ENCODE data around the gene GET4.
"Not testable (repeated sequence)": the region's sequence is repeated elsewhere in the genome, so short reads cannot be mapped to it uniquely, and the experiment has no call there.

GET4 gene

DNA sequence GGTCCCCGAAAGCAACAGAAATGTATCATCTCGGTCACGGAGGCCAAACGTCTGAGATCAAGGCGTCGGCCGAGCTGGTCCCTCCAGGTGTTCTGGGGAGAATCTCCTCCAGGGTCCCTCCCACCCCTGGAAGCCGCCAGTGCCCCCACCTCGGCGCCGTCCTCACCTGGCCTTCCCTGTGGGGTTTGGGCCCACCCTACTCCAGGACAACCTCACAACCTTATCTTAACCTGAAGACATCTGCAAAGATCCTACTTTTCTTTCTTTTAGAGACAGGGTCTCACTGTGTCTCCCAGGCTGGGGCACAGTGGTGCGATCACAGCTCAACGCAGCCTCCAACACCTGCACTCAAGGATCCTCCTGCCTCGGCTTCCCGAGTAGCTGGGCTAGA lies 44.7 kb downstream of the GET4 start:
- Histone ChIP-seq H3K9me3 (ENCODE audit: control insufficient read depth, insufficient read depth, low read length) (no peaks in the 10 kb centered on the region), H3K36me3 (ENCODE audit: insufficient read depth, low read length) (no peaks in the 10 kb centered on the region), H3K4me1 (ENCODE audit: insufficient read depth, low read length) (peaks cover 3% of the 10 kb centered on the region; the same call in 1 of the 2 replicates), H3K9ac (ENCODE audit: low read depth, low read length) (no peak overlapping the region)

DNA sequence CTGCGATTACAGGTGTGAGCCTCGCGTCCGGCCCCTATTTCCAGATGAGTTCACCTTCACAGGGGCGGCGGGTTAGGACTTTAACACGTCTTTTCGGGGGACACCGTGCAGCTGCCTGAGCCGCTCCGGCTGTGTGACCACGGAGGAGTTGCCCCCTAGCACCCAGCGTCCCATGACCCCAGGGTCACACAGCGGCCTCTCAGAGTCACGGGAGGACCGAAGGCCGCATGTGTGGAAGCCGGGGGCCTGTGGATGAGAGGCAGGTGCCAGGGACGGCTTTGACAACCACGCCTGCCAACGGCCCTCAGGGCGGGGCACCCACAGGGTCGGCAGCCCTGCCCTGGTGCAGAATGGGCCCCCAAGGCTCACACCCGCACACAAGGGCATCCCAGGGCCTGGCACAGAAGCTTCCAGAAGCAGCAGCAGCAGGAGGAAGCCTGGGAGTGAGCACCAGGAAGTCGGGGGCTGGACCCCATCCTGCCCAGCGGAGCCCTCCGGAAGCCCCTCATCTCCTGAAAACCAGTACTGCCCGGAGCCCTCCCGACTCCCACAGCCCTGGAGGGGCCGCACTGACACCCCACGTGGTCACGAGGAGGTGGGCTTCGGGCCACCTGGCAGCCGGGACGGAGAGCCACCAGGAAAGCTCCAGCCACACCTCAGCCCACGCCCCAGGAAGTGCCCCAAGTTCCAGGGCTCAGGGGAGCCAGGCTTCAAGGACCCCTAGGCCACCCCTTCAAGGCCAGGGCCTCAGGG lies 45.4 kb downstream of the GET4 start:
- no peak overlapping the region for H3K9ac ChIP-seq (ENCODE audit: low read depth, low read length)
- H3K9me3 ChIP-seq (ENCODE audit: control insufficient read depth, insufficient read depth, low read length): no peaks in the 10 kb centered on the region
- H3K36me3 ChIP-seq (ENCODE audit: insufficient read depth, low read length): no peaks in the 10 kb centered on the region
- peaks cover 3% of the 10 kb centered on the region; the same call in 1 of the 2 replicates for H3K4me1 ChIP-seq (ENCODE audit: insufficient read depth, low read length)

DNA sequence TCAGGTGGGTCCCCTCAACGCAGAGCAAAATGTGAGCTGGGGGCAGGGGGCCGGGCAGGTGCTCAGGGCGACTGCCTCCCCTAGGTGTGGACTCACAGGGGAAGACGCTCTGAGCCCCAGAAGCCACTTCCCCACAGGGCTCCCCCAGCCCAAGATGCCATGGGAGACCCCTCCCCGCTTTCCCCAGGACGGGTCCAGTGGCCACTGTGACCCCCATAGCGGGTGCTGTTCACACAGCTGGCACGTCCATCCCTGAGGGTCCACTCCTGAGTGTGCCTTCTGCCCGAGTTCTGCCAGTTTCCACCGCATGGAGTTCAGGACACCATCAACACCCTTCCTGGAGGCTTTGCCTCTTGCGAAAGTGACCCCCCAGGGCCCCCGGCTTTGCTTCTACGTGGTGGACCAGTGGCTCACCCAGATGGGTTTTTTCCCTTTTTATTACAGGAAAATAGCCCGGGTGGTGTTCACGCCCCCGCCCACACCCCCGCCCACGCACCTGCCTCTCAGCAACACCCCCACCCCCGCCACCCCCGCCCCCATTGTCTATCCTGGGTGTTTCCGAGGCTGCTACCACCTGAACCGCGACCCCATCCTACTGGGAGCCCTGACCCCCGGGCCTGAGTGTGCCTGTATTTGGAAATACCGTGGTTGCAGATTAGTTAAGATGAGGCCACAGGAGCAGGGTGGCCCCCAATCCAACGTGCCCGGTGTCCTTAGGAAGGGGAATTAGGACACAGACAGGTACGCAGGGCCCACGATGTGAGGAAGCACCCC lies 46.2 kb downstream of the GET4 start:
- no peaks in the 10 kb centered on the region for H3K9me3 ChIP-seq (ENCODE audit: control insufficient read depth, insufficient read depth, low read length)
- H3K9ac ChIP-seq (ENCODE audit: low read depth, low read length): no peak overlapping the region
- peaks cover 3% of the 10 kb centered on the region; the same call in 1 of the 2 replicates for H3K4me1 ChIP-seq (ENCODE audit: insufficient read depth, low read length)
- no peaks in the 10 kb centered on the region for H3K36me3 ChIP-seq (ENCODE audit: insufficient read depth, low read length)

DNA sequence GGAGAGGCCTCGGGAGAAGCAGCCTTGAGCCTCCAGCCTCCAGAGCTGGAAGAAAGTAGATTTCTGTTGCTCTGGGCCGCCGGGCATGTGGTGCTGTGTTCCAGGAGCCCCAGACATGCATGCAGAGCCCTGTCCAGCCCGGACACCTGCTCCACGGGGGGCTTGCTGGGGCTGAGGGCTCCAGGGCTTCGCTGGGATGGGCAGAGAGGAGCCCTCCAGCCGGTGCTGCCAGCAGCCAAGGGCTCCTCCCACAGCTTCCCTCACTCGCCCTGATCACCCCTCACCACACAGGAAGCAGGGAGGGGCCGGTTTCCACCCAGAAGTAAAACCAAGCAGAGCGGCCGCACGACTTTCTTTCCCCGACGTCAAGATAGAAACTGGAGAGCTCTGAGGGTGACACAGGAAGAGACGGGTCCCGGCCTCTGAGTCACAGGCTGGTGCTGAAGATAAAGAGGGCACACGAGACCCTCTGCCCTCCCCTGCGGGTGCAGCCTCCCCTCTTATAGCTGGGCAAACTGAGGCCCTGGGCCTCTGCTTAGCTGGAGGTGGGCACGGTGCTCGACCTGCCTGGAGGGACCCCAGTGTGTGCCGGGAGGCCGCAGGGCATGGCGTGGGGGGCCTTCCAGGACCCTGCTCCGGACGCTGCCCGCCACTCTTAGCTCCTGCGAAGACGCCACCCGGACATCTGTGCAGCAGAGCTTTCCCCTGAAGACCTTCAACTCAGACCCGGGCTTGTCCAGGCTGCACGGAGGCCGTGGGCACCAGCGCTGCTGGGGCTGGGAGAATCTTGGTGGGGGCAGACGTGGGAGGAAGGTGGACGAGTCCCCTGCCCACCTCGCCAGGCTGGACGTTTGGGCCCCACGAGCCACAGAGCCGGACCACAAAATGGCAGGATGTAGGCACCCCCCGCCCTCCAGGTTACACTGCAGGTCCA lies 47.0 kb downstream of the GET4 start:
- H3K4me1 ChIP-seq (ENCODE audit: insufficient read depth, low read length): peaks cover 3% of the 10 kb centered on the region; the same call in 1 of the 2 replicates
- H3K36me3 ChIP-seq (ENCODE audit: insufficient read depth, low read length): no peaks in the 10 kb centered on the region
- H3K9ac ChIP-seq (ENCODE audit: low read depth, low read length): no peak overlapping the region
- H3K9me3 ChIP-seq (ENCODE audit: control insufficient read depth, insufficient read depth, low read length): no peaks in the 10 kb centered on the region

DNA sequence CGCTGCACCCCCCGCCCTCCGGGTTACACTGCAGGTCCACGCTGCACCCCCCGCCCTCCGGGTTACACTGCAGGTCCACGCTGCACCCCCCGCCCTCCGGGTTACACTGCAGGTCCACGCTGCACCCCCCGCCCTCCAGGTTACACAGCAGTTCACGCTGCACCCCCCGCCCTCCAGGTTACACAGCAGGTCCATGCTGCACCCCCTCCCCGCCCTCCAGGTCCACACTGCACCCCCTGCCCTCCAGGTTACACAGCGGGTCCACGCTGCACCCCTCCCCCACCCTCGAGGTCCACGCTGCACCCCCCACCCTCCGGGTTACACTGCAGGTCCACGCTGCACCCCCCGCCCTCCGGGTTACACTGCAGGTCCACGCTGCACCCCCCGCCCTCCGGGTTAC lies 47.7 kb downstream of the GET4 start:
- not testable (repeated sequence) for H3K9ac ChIP-seq (ENCODE audit: low read depth, low read length); H3K36me3 ChIP-seq (ENCODE audit: insufficient read depth, low read length); H3K9me3 ChIP-seq (ENCODE audit: control insufficient read depth, insufficient read depth, low read length); H3K4me1 ChIP-seq (ENCODE audit: insufficient read depth, low read length)

DNA sequence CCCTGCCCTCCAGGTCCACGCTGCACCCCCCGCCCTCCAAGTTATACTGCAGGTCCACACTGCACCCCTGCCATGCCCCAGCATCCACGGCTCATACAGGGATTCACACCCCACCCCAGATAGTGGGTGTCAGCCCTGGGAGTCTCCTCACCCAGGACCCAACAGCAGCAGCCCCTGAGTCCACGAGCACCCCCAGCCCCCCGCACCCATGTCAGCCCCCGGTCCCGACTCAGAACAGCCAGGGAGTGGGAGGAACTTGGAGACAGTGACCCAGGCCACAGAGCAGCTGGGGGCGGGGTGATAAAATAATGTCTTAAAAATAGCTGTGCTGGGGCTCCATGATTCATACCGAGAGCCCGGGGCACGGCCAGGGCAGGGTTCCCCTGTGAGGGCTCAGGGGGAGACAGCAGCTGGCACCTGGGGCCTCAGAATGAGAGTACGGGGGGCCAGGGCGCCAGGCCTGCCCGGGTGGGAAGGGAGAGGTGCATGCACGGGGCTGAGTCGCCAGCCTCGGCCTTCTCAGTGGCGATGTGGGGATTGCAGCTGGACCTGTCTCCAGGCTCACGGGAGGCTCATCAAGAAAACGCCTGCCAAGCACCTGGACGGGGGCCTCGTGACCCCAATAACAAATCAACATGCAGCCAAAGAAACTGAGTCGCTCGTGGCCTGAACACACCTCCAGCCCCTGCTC lies 48.3 kb downstream of the GET4 start:
- Histone ChIP-seq H3K9ac (ENCODE audit: low read depth, low read length) (no peak overlapping the region), H3K4me1 (ENCODE audit: insufficient read depth, low read length) (peaks cover 3% of the 10 kb centered on the region; the same call in 1 of the 2 replicates), H3K9me3 (ENCODE audit: control insufficient read depth, insufficient read depth, low read length) (no peaks in the 10 kb centered on the region), H3K36me3 (ENCODE audit: insufficient read depth, low read length) (no peaks in the 10 kb centered on the region)

DNA sequence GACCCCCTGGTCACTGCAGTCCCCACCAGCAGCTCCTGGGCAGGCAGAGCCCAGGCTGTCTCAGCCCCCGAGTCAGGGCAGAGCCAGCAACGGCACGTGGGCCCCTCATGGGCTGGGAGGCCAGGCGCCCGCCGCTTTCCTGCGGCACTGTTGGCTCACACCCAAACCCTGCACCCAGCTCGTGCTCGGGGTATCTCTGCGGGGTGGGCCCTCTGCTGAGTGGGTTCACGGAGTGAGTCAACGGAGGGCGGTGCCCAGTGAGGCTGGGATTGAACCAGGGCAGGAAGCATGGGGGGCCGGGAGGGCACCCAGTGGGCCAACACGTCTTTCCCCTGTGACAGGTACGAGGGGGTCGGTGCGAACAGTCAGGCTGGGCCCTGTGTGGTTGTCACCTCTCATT lies 49.2 kb downstream of the GET4 start:
- Histone ChIP-seq H3K9ac (ENCODE audit: low read depth, low read length) (no peak overlapping the region), H3K9me3 (ENCODE audit: control insufficient read depth, insufficient read depth, low read length) (no peaks in the 10 kb centered on the region), H3K36me3 (ENCODE audit: insufficient read depth, low read length) (no peaks in the 10 kb centered on the region), H3K4me1 (ENCODE audit: insufficient read depth, low read length) (peaks cover 3% of the 10 kb centered on the region; the same call in 1 of the 2 replicates)

DNA sequence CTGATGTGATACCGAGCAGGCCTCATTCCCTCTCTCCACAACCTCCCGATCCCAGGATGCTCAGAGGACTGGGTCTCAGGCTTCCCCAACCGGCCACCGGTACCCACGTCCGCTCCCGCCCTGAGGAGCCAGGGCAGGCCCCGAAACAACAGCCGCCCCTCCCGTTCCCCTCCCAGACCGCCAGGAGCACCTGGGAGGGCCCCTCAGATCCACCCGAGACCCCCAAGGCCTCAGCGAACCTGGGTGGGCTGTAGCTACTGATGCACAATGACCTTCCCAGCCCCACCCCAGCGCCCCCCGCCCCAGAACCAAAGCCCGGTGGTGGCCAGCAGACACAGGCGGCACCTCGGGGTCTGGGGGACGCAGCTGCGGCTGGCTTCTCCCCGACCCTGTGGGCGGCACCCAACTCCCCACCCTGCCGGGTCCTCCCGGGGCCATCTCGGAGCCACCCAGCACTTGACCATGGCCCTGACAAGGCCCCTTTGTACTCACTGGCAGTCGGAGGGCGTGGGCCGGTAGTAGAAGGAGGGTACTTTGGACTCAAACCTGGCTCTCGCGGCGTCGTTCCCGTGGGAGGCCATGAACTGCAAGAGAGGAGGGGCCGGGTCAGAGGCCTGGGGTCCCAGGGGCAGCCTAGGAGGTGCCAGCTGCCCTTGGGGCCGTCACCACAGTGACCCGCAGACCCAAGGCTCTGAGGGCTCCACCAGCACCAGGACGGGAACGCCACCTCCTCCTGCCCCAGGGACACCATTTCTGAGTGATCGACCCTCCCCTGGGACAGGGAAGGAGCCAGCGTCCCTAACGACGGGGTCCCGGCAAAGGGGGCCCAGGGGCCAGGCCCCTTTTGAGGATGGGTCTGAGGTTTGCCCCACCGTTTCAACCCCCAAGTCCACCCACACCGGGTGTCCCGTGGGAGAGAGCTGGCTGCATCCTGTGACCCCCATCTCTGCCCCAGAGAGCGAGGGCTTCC lies 50.0 kb downstream of the GET4 start:
- Histone ChIP-seq H3K9me3 (ENCODE audit: control insufficient read depth, insufficient read depth, low read length) (no peaks in the 10 kb centered on the region), H3K9ac (ENCODE audit: low read depth, low read length) (no peak overlapping the region), H3K4me1 (ENCODE audit: insufficient read depth, low read length) (peaks cover 3% of the 10 kb centered on the region; the same call in 1 of the 2 replicates), H3K36me3 (ENCODE audit: insufficient read depth, low read length) (no peaks in the 10 kb centered on the region)

DNA sequence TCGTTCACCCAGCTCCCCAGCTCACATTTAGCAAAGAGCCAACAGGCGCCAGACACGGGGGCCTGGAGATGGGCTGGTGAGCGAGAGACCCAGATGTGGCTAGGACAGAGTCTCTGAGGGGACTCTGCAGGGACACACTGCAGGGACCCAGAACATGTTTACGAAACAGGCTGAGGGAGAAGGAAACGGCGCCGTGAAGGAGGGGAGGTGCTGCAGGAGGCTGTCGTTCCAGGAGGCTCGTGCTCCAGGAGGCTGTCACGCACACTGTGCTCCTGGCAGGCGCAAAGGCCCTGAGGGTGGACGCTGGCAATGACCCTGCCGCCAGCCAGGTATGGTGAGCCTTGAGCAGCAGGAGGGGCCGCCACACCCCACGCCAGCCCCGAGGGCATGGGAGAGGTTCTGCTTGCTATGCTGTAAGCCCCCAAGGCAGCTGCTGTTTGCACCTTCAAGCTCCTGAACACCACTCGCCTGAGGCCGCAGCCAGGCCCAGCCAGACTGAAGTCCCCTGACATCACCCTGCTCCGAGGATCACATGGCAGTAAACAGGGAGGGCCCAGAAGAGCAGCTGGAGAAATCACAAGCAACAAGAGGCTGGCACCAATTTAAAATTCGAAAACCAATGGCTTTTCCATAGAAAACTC lies 50.8 kb downstream of the GET4 start:
- H3K4me1 ChIP-seq (ENCODE audit: insufficient read depth, low read length): peaks cover 3% of the 10 kb centered on the region; the same call in 1 of the 2 replicates

DNA sequence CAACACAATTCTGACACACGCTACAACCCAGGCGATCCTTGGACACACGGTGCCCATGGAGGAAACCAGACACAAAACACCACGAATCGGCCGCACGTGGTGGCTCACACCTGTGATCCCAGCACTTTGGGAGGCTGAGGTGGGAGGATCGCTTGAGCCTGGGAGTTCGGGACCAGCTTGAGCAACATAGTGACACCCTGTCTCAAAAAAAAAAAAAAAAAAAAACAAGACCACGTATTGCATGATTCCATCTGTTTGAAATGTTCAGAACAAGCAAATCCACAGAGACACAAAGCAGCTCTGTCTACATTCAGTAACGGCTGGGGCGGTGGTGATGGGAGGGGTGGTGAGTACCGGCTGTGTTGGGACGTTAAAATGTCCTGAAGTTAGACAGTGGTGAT lies 53.0 kb downstream of the GET4 start:
- H3K9ac ChIP-seq (ENCODE audit: low read depth, low read length): no peak overlapping the region

More for the DNA sequence above, 50.8 kb downstream of the GET4 start:
- Histone ChIP-seq H3K36me3 (ENCODE audit: insufficient read depth, low read length) (no peaks in the 10 kb centered on the region), H3K9ac (ENCODE audit: low read depth, low read length) (no peak overlapping the region), H3K9me3 (ENCODE audit: control insufficient read depth, insufficient read depth, low read length) (no peaks in the 10 kb centered on the region)

DNA sequence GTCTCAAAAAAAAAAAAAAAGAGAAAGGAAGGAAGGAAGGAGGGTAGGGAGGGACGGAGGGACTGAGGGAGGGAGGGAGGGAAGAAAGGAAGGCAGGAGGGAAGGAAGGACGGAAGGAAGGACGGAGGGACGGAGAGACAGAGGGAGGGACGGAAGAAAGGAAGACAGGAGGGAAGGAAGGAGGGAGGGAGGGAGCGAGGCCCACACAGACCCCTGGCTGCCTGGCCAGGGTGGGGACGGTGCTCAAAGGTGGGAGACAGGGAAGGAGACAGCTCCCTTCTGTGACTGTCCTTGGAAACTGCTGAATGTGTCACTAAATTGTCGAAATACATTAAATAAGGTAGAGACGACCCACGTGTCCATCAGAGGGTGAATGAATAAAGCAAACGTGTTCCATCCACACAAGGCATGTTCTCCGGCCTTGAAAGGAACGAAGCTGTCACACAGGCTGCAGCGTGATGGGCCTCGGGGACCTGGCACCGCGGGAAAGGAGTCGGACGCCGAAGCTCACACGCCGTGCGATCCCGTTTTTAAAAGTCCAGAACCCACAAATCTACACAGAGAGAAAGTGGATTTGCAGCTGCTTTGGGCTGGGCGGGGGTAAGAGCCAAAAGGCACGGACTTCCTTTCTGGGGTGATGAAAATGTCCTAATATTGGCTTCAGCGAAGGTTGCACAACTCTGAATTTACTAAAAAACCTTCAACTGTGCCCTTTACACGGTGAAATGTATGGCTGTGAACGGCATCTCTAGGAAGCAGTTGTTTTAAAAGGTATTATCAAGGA lies 54.8 kb downstream of the GET4 start:
- no peaks in the 10 kb centered on the region for H3K36me3 ChIP-seq (ENCODE audit: insufficient read depth, low read length)
- no peaks in the 10 kb centered on the region for H3K9me3 ChIP-seq (ENCODE audit: control insufficient read depth, insufficient read depth, low read length)
- no peak overlapping the region for H3K9ac ChIP-seq (ENCODE audit: low read depth, low read length)
- no peaks in the 10 kb centered on the region for H3K4me1 ChIP-seq (ENCODE audit: insufficient read depth, low read length)

More for the DNA sequence above, 53.0 kb downstream of the GET4 start:
- Histone ChIP-seq H3K4me1 (ENCODE audit: insufficient read depth, low read length) (no peaks in the 10 kb centered on the region), H3K9me3 (ENCODE audit: control insufficient read depth, insufficient read depth, low read length) (no peaks in the 10 kb centered on the region), H3K36me3 (ENCODE audit: insufficient read depth, low read length) (no peaks in the 10 kb centered on the region)
